AG10803 (cell line): Measurements from ENCODE around the gene KPNA2.
"Not testable (repeated sequence)": the region's sequence is repeated elsewhere in the genome, so short reads cannot be mapped to it uniquely, and the experiment has no call there.

ENCODE experiments used
- DNase-seq: peaks from one replicate; pipeline ENCODE4 v3.0.0; 2010; ENCODE audit warnings: low read depth
- H3K4me3 ChIP-seq: 2 replicates; pipeline ENCODE4 v1.5.1; 2011; ENCODE audit warnings: mild to moderate bottlenecking, low read length, control low read depth
- CTCF ChIP-seq: conservative IDR thresholded peaks from 2 replicates; pipeline ENCODE4 v1.5.1; 2011; ENCODE audit warnings: mild to moderate bottlenecking, low read length, control low read depth, inconsistent platforms

The KPNA2 gene

GRCh38 chr17:68013385-68013784 lies 22.1 kb upstream of the KPNA2 start:
- no peak for DNase-seq
- no peak overlapping the region for H3K4me3 ChIP-seq
- no peak for TF ChIP-seq CTCF

- TF ChIP-seq CTCF: no peak
Observed at GRCh38 chr17:68015081-68015723, 20.3 kb upstream of the KPNA2 start.

GRCh38 chr17:68016838-68017237 lies 18.7 kb upstream of the KPNA2 start:
- no peak overlapping the region for H3K4me3 ChIP-seq
- DNase-seq: no peak
- no peak for TF ChIP-seq CTCF

More at GRCh38 chr17:68015081-68015723, 20.3 kb upstream of the KPNA2 start:
- H3K4me3 ChIP-seq: no peak overlapping the region
- no peak for DNase-seq

- not testable (repeated sequence) for H3K4me3 ChIP-seq, DNase-seq
Observed at GRCh38 chr17:68018493-68018892, 17.0 kb upstream of the KPNA2 start.

GRCh38 chr17:68019336-68019674 lies 16.2 kb upstream of the KPNA2 start:
- no peak for DNase-seq
- TF ChIP-seq CTCF: no peak
- H3K4me3 ChIP-seq: no peak overlapping the region

GRCh38 chr17:68019675-68020408 lies 15.7 kb upstream of the KPNA2 start:
- peak overlapping the region; percentile 64 for H3K4me3 ChIP-seq
- TF ChIP-seq CTCF: peak; percentile 20; the same call in 1 of the 2 replicates
- peak; percentile 91 for DNase-seq

- no peak for TF ChIP-seq CTCF
- DNase-seq: no peak
- H3K4me3 ChIP-seq: peak overlapping the region; percentile 64
Observed at GRCh38 chr17:68020409-68020756, 15.2 kb upstream of the KPNA2 start.

- not testable (repeated sequence) for DNase-seq
- H3K4me3 ChIP-seq: peak overlapping the region; percentile 64; the same call in 1 of the 2 replicates
Observed at GRCh38 chr17:68020791-68021190, 14.7 kb upstream of the KPNA2 start.
